Measurements from ENCODE around the gene MFAP4.
A peak's percentile ranks its signal among the peaks of the same experiment; 100 is the strongest.

Gene MFAP4

DNA sequence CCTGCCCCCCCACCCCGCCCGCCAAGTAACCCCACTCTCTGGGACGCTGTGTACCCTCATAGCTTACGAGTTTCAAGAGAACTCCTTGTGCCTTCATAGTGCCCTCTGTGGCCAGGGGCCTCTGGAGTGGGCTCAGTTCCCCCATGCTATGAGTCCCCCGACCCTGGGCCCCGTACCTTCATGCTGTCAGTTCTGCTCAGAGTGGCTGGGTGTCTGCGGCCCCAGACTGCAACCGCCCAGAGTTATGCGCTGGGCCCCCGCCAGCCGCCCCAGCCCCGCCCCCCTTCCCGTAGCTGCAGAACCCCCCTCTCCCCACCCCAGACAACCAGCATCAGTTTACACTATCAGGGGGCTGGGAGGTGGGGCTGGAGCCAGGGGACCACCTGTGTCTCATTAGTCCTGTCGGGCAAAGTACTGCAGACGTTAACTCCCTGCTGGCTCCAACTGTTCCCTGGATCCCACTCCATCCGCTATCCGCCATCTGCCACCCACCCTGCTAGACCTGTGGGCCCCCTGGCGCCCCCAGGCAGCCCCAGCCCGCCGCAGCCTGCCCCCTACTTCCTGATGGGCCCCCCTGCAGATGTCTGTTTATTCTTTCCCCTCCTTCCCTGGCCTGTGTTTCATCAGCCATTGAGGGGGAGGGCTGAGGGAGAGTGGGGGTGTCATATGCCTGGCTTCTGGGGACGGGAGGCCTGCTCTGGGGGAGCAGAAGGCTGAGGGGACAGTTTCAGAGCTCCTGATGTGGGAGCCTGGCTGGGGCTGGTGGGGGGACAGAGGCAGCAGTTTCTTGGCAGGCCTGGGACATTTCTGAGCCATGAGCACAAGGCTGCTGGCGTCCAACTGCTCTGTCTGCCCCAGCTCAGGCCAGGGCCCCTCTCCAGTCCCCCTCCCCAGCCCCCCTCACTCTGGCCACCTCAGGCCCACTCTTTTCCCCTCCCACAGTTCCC lies at the start of gene MFAP4 (continued):
- TF ChIP-seq, protein P1, sequence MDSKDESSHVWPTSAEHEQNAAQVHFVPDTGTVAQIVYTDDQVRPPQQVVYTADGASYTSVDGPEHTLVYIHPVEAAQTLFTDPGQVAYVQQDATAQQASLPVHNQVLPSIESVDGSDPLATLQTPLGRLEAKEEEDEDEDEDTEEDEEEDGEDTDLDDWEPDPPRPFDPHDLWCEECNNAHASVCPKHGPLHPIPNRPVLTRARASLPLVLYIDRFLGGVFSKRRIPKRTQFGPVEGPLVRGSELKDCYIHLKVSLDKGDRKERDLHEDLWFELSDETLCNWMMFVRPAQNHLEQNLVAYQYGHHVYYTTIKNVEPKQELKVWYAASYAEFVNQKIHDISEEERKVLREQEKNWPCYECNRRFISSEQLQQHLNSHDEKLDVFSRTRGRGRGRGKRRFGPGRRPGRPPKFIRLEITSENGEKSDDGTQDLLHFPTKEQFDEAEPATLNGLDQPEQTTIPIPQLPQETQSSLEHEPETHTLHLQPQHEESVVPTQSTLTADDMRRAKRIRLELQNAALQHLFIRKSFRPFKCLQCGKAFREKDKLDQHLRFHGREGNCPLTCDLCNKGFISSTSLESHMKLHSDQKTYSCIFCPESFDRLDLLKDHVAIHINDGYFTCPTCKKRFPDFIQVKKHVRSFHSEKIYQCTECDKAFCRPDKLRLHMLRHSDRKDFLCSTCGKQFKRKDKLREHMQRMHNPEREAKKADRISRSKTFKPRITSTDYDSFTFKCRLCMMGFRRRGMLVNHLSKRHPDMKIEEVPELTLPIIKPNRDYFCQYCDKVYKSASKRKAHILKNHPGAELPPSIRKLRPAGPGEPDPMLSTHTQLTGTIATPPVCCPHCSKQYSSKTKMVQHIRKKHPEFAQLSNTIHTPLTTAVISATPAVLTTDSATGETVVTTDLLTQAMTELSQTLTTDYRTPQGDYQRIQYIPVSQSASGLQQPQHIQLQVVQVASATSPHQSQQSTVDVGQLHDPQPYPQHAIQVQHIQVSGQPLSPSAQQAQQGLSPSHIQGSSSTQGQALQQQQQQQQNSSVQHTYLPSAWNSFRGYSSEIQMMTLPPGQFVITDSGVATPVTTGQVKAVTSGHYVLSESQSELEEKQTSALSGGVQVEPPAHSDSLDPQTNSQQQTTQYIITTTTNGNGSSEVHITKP (tag by site-specific recombination; IDR thresholded peaks at IDR 0.05), result peak; percentile 55
- TF ChIP-seq TRIM28 (IDR thresholded peaks at IDR 0.05; ENCODE audit: borderline replicate concordance, low read length), result no peak
- no peak for TF ChIP-seq ZNF174 (tag by site-specific recombination; IDR thresholded peaks at IDR 0.05)
- TF ChIP-seq ZFP69B (tag by site-specific recombination; IDR thresholded peaks at IDR 0.05), result peak; percentile 94

DNA sequence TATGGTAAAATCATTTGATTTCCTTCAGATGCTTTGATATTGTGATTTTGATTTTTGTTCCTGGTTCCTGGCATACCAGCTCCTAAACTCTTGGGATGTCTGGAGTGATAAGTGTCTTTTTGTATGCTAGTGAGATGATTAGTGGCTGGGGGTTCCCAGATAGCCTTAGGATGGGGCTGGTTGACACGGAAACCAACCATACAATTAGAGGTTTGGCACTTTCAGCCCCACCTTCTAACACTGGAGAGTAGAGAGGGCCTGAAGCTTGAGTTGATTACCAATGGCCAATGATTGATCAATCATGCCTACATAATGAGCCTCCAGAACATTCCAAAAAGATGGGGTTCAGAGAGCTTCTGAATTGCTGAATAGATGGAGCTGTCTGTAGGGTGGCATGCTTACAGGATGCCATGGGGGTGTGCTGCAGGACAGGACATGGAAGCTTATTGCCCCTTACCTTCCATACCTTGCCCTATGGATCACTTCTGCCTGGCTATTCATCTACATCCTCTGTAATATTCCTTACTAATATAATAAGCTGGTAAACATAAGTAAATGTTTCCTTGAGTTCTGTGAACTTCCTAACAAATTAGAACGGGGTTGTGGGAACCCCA lies 46.8 kb upstream of the MFAP4 start:
- Histone ChIP-seq H3K4me3 (ENCODE audit: low read depth, low read length) (no peak overlapping the region), H3K4me1 (ENCODE audit: control insufficient read depth, insufficient read depth, low read length) (no peaks in the 10 kb centered on the region), H3K36me3 (ENCODE audit: control insufficient read depth in 2 of 2, insufficient read depth in 1 of 2, low read length in 2 of 2) (no peaks in the 10 kb centered on the region), H3K9me3 (ENCODE audit: control insufficient read depth, insufficient read depth, low read depth, low read length) (no peaks in the 10 kb centered on the region), H3K27ac (ENCODE audit: extremely low read depth, low read depth, low read length) (no peak overlapping the region)
- TF ChIP-seq BCL11B (tag by site-specific recombination; IDR thresholded peaks at IDR 0.05; ENCODE audit: low read depth), result no peak
- TF ChIP-seq ZNF48 (tag by site-specific recombination; IDR thresholded peaks at IDR 0.05), result no peak
- no peak for TF ChIP-seq ZNF266 (tag by site-specific recombination; IDR thresholded peaks at IDR 0.05; ENCODE audit: low read depth)
- no peak for TF ChIP-seq ZNF311 (tag by site-specific recombination; IDR thresholded peaks at IDR 0.05; ENCODE audit: borderline replicate concordance)
- TF ChIP-seq, protein P2, sequence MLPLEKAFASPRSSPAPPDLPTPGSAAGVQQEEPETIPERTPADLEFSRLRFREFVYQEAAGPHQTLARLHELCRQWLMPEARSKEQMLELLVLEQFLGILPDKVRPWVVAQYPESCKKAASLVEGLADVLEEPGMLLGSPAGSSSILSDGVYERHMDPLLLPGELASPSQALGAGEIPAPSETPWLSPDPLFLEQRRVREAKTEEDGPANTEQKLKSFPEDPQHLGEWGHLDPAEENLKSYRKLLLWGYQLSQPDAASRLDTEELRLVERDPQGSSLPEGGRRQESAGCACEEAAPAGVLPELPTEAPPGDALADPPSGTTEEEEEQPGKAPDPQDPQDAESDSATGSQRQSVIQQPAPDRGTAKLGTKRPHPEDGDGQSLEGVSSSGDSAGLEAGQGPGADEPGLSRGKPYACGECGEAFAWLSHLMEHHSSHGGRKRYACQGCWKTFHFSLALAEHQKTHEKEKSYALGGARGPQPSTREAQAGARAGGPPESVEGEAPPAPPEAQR (tag by site-specific recombination; IDR thresholded peaks at IDR 0.05), result no peak
- TF ChIP-seq, protein P3, sequence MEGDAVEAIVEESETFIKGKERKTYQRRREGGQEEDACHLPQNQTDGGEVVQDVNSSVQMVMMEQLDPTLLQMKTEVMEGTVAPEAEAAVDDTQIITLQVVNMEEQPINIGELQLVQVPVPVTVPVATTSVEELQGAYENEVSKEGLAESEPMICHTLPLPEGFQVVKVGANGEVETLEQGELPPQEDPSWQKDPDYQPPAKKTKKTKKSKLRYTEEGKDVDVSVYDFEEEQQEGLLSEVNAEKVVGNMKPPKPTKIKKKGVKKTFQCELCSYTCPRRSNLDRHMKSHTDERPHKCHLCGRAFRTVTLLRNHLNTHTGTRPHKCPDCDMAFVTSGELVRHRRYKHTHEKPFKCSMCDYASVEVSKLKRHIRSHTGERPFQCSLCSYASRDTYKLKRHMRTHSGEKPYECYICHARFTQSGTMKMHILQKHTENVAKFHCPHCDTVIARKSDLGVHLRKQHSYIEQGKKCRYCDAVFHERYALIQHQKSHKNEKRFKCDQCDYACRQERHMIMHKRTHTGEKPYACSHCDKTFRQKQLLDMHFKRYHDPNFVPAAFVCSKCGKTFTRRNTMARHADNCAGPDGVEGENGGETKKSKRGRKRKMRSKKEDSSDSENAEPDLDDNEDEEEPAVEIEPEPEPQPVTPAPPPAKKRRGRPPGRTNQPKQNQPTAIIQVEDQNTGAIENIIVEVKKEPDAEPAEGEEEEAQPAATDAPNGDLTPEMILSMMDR (tag by site-specific recombination; IDR thresholded peaks at IDR 0.05), result peak; percentile 36; the same call in 1 of the 2 replicates
- ChIA-PET POLR2A (interaction anchor here (1.2 kb wide), 2 partner anchors 56 to 214 kb away, joined by 3 read pairs; partner anchors contain the start of genes ALDH3A2 and MAPK7), CTCF (interaction anchor here (0.6 to 4.0 kb wide), 7 partner anchors 9 to 1220 kb away, joined by 3 to 22 read pairs (median 4); partner anchors contain the start of gene B9D1)

GRCh38 chr17:19433255-19433654 lies 46.3 kb upstream of the MFAP4 start:
- no peak overlapping the region for H3K4me3 ChIP-seq (ENCODE audit: low read depth, low read length)
- ChIA-PET POLR2A (interaction anchor here (1.2 kb wide), 2 partner anchors 55 to 215 kb away, joined by 3 read pairs; partner anchors contain the start of genes ALDH3A2 and MAPK7), CTCF (interaction anchor here (0.6 to 4.0 kb wide), 5 partner anchors 10 to 1219 kb away, joined by 3 to 22 read pairs (median 4); partner anchors contain the start of gene B9D1)
- H3K4me1 ChIP-seq (ENCODE audit: control insufficient read depth, insufficient read depth, low read length), result no peaks in the 10 kb centered on the region
- TF ChIP-seq ZFP3 (tag by site-specific recombination; IDR thresholded peaks at IDR 0.05; ENCODE audit: low read depth) (no peak), ZNF501 (tag by site-specific recombination; IDR thresholded peaks at IDR 0.05) (no peak), KLF7 (tag by site-specific recombination; IDR thresholded peaks at IDR 0.05; ENCODE audit: borderline replicate concordance) (no peak), ZIC2 (tag by site-specific recombination; IDR thresholded peaks at IDR 0.05) (0 out of 2 replicates have a peak, but pooled peaks have one; percentile 33), HOXD13 (CRISPR knock-in tag; IDR thresholded peaks at IDR 0.05; ENCODE audit: borderline replicate concordance) (no peak)
- TF ChIP-seq, protein P4, sequence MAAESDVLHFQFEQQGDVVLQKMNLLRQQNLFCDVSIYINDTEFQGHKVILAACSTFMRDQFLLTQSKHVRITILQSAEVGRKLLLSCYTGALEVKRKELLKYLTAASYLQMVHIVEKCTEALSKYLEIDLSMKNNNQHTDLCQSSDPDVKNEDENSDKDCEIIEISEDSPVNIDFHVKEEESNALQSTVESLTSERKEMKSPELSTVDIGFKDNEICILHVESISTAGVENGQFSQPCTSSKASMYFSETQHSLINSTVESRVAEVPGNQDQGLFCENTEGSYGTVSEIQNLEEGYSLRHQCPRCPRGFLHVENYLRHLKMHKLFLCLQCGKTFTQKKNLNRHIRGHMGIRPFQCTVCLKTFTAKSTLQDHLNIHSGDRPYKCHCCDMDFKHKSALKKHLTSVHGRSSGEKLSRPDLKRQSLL (tag by site-specific recombination; IDR thresholded peaks at IDR 0.05), result no peak
- no peaks in the 10 kb centered on the region for H3K9me3 ChIP-seq (ENCODE audit: control insufficient read depth, insufficient read depth, low read depth, low read length)
- H3K36me3 ChIP-seq (ENCODE audit: control insufficient read depth in 2 of 2, insufficient read depth in 1 of 2, low read length in 2 of 2), result no peaks in the 10 kb centered on the region
- no peak overlapping the region for H3K27ac ChIP-seq (ENCODE audit: extremely low read depth, low read depth, low read length)
